ENCODE results near the gene WIPF2. TPM values are rescaled to one million over a fixed set of nuclear protein-coding genes. Genes with fewer than 3 reads are reported as not detected.

WIPF2 gene
- total RNA-seq, 1 experiment from 2014 or later, result 37.2 TPM

DNA sequence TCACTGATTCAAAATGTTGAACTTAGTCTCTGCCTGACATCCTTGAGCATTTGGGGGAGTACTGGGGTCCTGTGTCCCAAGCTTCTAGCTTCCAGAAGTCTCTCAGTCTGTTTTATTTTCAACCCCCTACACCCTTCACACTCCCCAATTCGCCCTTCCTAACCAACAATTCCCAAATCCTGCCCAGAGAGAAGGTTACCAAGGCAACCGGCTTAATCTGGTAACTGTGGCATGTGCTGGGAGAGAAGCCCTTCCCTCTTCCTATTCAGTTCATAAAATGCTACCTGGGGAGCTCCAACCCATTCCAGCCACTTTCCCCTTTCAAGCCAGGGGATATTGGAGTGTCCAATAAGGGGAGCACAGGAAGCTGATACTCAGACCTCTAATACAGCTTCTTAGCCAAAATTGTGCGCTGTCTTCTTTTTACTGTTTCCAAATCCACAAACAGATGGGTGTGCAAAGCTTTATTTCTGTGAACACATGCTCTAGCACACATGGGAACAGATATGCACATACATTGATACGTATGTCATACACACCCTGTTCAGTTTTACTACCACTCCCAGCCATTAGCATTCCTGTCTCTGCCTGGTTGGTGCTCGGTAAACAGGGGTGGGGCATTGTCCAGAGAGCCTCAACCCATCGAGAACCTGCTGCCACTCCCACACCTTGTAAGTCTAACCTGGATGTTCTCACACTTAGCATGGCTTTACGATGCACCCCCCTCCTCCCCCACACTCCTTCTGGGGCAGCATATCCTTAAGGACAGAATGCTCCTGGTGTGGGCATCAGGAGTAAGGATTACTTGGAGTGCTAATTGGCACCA, 43.0 kb upstream of the WIPF2 start:
- H3K79me2 ChIP-seq (ENCODE audit: low read depth), result 0 out of 2 replicates have a peak, but pooled peaks cover 4% of the 10 kb centered on the region
- POLR2A ChIA-PET (ENCODE audit: unreplicated experiment), result no interaction called here
- intact Hi-C loops (cut with micrococcal nuclease; ENCODE audit: unreplicated experiment), result no loop called here
- no peaks in the 10 kb centered on the region for H3K9me3 ChIP-seq (ENCODE audit: insufficient read depth, low read depth)
- H3K4me3 ChIP-seq, result no peak overlapping the region
- H3K4me1 ChIP-seq (replicated peaks; ENCODE audit: insufficient read depth), result peaks cover 51% of the 10 kb centered on the region
- H3K4me2 ChIP-seq, result peak overlapping the region; percentile 97
- DNase-seq, result peak in 1 of 2 experiments; percentile 67
- TF ChIP-seq EZH2 (IDR thresholded peaks at IDR 0.05; ENCODE audit: low read depth), result no peak
- TF ChIP-seq, protein P1, sequence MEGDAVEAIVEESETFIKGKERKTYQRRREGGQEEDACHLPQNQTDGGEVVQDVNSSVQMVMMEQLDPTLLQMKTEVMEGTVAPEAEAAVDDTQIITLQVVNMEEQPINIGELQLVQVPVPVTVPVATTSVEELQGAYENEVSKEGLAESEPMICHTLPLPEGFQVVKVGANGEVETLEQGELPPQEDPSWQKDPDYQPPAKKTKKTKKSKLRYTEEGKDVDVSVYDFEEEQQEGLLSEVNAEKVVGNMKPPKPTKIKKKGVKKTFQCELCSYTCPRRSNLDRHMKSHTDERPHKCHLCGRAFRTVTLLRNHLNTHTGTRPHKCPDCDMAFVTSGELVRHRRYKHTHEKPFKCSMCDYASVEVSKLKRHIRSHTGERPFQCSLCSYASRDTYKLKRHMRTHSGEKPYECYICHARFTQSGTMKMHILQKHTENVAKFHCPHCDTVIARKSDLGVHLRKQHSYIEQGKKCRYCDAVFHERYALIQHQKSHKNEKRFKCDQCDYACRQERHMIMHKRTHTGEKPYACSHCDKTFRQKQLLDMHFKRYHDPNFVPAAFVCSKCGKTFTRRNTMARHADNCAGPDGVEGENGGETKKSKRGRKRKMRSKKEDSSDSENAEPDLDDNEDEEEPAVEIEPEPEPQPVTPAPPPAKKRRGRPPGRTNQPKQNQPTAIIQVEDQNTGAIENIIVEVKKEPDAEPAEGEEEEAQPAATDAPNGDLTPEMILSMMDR (conservative IDR thresholded peaks at IDR 0.05), result no peak
- H2AFZ ChIP-seq, result no peak overlapping the region
- no peak overlapping the region for H3K27ac ChIP-seq
- 0 out of 2 replicates have a peak, but pooled peaks cover 3% of the 10 kb centered on the region for H3K36me3 ChIP-seq (ENCODE audit: low read depth)
- no TSS peak for BruUV-seq (replicated peaks)
- peaks cover 54% of the 10 kb centered on the region for H3F3A ChIP-seq (ENCODE audit: insufficient read depth, low read depth)
- H4K20me1 ChIP-seq (ENCODE audit: insufficient read depth), result no peaks in the 10 kb centered on the region
- no peaks in the 10 kb centered on the region for H3K27me3 ChIP-seq (ENCODE audit: insufficient read depth, low read depth)
- CTCF ChIA-PET, result interaction anchor here (0.6 kb wide), 1 partner anchor 265 kb away, joined by 5 read pairs; no protein-coding TSS in a partner anchor
- H3K9me2 ChIP-seq (ENCODE audit: insufficient read depth), result no peaks in the 10 kb centered on the region

DNA sequence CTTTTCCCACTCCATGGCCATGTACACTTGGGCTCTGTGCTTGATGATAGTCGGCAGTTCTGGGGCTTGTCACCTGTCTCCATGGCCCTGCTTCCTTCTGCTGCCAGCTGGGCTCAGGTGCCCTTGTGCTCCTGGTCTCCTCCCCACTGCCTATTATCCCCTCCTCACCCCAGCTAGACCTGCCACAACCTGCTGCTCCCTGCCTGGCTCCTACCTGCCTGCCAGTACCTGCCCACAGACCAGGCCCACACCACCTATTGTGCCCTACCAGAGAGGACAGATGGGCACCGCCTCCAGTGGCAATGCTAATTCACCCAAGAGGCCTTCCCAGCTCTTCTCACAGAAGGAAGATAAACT, 42.4 kb upstream of the WIPF2 start:
- Histone ChIP-seq H3K4me3 (peak overlapping the region; percentile 81; the same call in 1 of the 2 replicates), H3K4me1 (replicated peaks; ENCODE audit: insufficient read depth) (peaks cover 56% of the 10 kb centered on the region), H3K27me3 (ENCODE audit: insufficient read depth, low read depth) (no peaks in the 10 kb centered on the region), H3K36me3 (ENCODE audit: low read depth) (no peaks in the 10 kb centered on the region), H3K9me3 (ENCODE audit: insufficient read depth, low read depth) (no peaks in the 10 kb centered on the region), H3K9me2 (ENCODE audit: insufficient read depth) (no peaks in the 10 kb centered on the region), H3K79me2 (ENCODE audit: low read depth) (0 out of 2 replicates have a peak, but pooled peaks cover 4% of the 10 kb centered on the region), H3K27ac (no peak overlapping the region), H4K20me1 (ENCODE audit: insufficient read depth) (no peaks in the 10 kb centered on the region), H2AFZ (peak overlapping the region; percentile 31; the same call in 1 of the 2 replicates), H3F3A (ENCODE audit: insufficient read depth, low read depth) (peaks cover 54% of the 10 kb centered on the region), H3K4me2 (peak overlapping the region; percentile 97)
- POLR2A ChIA-PET (ENCODE audit: unreplicated experiment), result no interaction called here
- CTCF ChIA-PET, result interaction anchor here (0.6 kb wide), 1 partner anchor 264 kb away, joined by 5 read pairs; no protein-coding TSS in a partner anchor
- TF ChIP-seq, protein P1 (conservative IDR thresholded peaks at IDR 0.05), result no peak
- TF ChIP-seq EZH2 (IDR thresholded peaks at IDR 0.05; ENCODE audit: low read depth), result no peak
- BruUV-seq (replicated peaks), result no TSS peak
- DNase-seq, result peak in 1 of 2 experiments; percentile 44
- intact Hi-C loops (cut with micrococcal nuclease; ENCODE audit: unreplicated experiment), result no loop called here

DNA sequence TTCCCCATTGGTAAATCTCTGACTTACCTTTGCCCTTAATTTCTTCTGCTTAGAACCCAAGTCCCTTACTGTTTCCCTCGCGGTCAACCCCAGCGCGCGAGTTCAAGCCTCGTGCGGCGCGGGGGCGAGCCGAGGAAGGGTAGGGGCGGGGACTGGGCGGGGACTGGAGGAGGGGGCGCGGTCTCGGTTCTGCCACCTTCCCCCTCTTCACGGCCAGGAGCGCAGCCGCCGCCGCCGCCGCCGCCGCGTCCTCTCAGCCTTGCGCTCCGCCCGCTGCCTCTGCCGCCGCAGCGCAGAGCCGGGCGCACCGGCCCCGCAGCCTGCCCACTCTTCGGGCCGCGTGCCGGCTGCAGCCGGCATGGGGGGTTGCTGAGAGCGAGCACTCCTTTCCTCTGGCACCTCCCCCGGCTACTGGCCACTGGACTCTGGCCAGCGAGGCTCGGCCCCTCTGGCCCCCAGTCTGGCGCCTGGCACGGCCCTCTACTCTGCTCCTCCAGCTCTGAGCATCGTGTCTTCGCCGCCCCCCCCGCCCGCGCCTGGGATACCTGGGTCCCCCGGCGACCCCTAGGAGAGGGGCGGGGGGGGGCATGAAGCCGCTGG, 41.7 kb upstream of the WIPF2 start, which contains the start of gene RAPGEFL1:
Gene RAPGEFL1 (plus strand): TSS at position 196 of the 600 bp plus-strand sequence. CDS start 392 bp downstream, at position 588.
- CTCF ChIA-PET, result interaction anchor here (0.6 kb wide), 1 partner anchor 65 kb away, joined by 3 read pairs; no protein-coding TSS in a partner anchor
- Histone ChIP-seq H3K4me2 (peak within 1 kb of the TSS; percentile 97), H3K4me1 (replicated peaks; ENCODE audit: insufficient read depth) (peaks cover 62% of the 10 kb centered on the region), H3K79me2 (ENCODE audit: low read depth) (0 out of 2 replicates have a peak, but pooled peaks cover 4% of the 10 kb centered on the region), H4K20me1 (ENCODE audit: insufficient read depth) (no peaks in the 10 kb centered on the region), H3K4me3 (peak within 1 kb of the TSS; percentile 81; the same call in 1 of the 2 replicates), H3K36me3 (ENCODE audit: low read depth) (no peaks in the 10 kb centered on the region), H2AFZ (peak within 1 kb of the TSS; percentile 82), H3F3A (ENCODE audit: insufficient read depth, low read depth) (peaks cover 56% of the 10 kb centered on the region), H3K27ac (no peak within 1 kb of the TSS), H3K9me2 (ENCODE audit: insufficient read depth) (no peaks in the 10 kb centered on the region), H3K9me3 (ENCODE audit: insufficient read depth, low read depth) (no peaks in the 10 kb centered on the region), H3K27me3 (ENCODE audit: insufficient read depth, low read depth) (no peaks in the 10 kb centered on the region)
- peak; percentile 41 to 64 for DNase-seq
- BruUV-seq (replicated peaks), result no TSS peak
- POLR2A ChIA-PET (ENCODE audit: unreplicated experiment), result interaction anchor here (0.5 kb wide), 1 partner anchor 306 kb away, joined by 11 read pairs; no protein-coding TSS in a partner anchor
- intact Hi-C loops (cut with micrococcal nuclease; ENCODE audit: unreplicated experiment), result no loop called here
- TF ChIP-seq EZH2 (IDR thresholded peaks at IDR 0.05; ENCODE audit: low read depth), result no peak
- TF ChIP-seq, protein P1 (conservative IDR thresholded peaks at IDR 0.05), result no peak

All from PC-9 (cell line).